ENCODE results near the gene RITA1. TPM values are rescaled to one million over a fixed set of nuclear protein-coding genes. Genes with fewer than 3 reads are reported as not detected.

The RITA1 gene
- total RNA-seq, 1 experiment from 2014 or later = 71.6 TPM

DNA sequence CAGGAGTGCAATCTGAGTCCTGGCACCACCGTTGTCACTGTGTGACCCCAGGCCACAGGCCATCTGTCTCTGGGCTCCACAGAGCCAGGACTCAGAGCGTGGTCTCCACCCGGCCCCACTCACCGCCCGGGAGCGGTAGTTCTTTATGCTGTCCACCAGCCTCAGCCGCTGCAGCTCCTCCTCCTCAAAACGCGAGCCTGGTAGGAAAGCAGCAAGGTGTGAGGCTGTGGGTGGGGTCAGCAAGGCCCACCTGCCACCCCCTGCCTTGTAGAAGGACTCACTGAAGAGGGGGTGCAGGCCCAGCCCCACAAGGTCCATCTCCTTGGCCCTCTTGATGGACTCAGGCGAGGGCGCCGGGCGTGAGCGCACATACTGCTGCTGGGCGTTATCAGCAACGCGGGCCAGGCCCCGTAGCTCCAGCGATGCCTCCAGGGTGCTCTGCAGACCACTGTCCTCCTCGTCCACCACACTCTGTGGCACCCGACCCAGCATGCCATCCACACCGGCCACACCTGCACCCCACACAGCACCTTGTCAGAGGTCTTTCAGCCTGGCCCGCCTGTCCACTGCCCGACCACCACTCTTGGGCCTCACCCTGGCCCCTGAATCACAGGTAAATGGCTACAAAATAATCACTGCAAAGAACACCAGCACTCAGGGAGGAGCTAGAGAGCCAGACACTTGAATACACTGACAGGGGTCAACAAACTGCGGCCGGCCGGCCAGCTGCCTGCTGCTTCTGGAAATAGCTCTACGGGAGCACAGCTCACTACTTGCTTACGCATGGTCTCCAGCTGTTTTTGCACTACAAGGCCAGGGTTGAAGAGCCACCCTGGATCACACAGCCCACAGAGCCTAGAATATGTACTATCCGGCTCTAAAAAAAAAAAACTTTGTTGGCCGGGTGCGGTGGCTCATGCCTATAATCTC lies 19.7 kb upstream of the RITA1 start:
- Histone ChIP-seq H2AFZ (ENCODE audit: low read length) (no peak overlapping the region), H3K9me3 (ENCODE audit: low read length) (no peaks in the 10 kb centered on the region), H3K79me2 (ENCODE audit: low read length) (no peaks in the 10 kb centered on the region), H3K4me1 (ENCODE audit: insufficient read depth, low read length) (peaks cover 9% of the 10 kb centered on the region), H3F3A (ENCODE audit: low read length, unreplicated experiment) (no peaks in the 10 kb centered on the region), H3K9ac (ENCODE audit: low read length) (no peak overlapping the region), H3K4me3 (ENCODE audit: low read length) (no peak overlapping the region), H3K27me3 (ENCODE audit: low read length) (no peaks in the 10 kb centered on the region), H3K27ac (ENCODE audit: low read length) (no peak overlapping the region), H3K36me3 (ENCODE audit: low read depth, low read length) (peaks cover 78% of the 10 kb centered on the region), H3K4me2 (ENCODE audit: low read length) (no peak overlapping the region), H3K9me2 (replicated peaks; ENCODE audit: low read length) (no peaks in the 10 kb centered on the region), H4K20me1 (ENCODE audit: low read length) (peaks cover 10% of the 10 kb centered on the region; the same call in 1 of the 2 replicates)
- intact Hi-C loops (cut with micrococcal nuclease) = no loop called here
- no peak for TF ChIP-seq EZH2phosphoT487 (IDR thresholded peaks at IDR 0.05; ENCODE audit: borderline replicate concordance, low read length)
- TF ChIP-seq EZH2 (IDR thresholded peaks at IDR 0.05; ENCODE audit: low read length, unreplicated experiment) = no peak
- TF ChIP-seq, protein P1, sequence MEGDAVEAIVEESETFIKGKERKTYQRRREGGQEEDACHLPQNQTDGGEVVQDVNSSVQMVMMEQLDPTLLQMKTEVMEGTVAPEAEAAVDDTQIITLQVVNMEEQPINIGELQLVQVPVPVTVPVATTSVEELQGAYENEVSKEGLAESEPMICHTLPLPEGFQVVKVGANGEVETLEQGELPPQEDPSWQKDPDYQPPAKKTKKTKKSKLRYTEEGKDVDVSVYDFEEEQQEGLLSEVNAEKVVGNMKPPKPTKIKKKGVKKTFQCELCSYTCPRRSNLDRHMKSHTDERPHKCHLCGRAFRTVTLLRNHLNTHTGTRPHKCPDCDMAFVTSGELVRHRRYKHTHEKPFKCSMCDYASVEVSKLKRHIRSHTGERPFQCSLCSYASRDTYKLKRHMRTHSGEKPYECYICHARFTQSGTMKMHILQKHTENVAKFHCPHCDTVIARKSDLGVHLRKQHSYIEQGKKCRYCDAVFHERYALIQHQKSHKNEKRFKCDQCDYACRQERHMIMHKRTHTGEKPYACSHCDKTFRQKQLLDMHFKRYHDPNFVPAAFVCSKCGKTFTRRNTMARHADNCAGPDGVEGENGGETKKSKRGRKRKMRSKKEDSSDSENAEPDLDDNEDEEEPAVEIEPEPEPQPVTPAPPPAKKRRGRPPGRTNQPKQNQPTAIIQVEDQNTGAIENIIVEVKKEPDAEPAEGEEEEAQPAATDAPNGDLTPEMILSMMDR (conservative IDR thresholded peaks at IDR 0.05; ENCODE audit: low read depth, low read length) = no peak
- ATAC-seq (no peak), DNase-seq (no peak)
- POLR2A ChIA-PET (ENCODE audit: unreplicated experiment) = no interaction called here
- no TSS peak for BruUV-seq (replicated peaks)
- CTCF ChIA-PET = no interaction called here

DNA sequence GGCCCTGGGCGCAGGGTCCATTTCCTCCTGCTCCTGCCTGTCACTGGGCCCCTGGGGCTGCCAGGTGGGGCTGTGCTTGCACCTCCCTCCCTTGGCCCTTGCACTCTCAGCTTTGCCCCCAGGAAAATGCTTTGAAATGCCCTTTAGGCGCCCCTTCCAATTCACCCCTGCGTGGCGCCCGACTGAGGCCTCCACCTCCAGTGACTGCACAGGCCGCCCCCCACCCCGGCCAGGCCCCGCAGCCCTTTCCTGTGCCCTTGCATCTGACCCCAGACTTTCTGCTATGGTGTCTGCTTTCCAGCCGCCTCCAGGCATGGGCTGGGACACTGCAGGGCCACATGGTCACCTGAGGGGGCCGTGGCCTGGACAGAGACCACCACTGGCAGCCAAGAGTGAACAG lies 17.7 kb upstream of the RITA1 start:
- 0 out of 2 replicates have a peak, but pooled peaks cover under 1% of the 10 kb centered on the region for H3K4me1 ChIP-seq (ENCODE audit: insufficient read depth, low read length)
- H3K9ac ChIP-seq (ENCODE audit: low read length) = no peak overlapping the region
- H3K9me2 ChIP-seq (replicated peaks; ENCODE audit: low read length) = no peaks in the 10 kb centered on the region
- no TSS peak for BruUV-seq (replicated peaks)
- ChIA-PET CTCF (no interaction called here), POLR2A (ENCODE audit: unreplicated experiment) (interaction anchor here (0.6 kb wide), 1 partner anchor 11 kb away, joined by 3 read pairs; no protein-coding TSS in a partner anchor)
- no peak for ATAC-seq
- no peaks in the 10 kb centered on the region for H3K79me2 ChIP-seq (ENCODE audit: low read length)
- peaks cover 4% of the 10 kb centered on the region; the same call in 1 of the 2 replicates for H4K20me1 ChIP-seq (ENCODE audit: low read length)
- H3K9me3 ChIP-seq (ENCODE audit: low read length) = no peaks in the 10 kb centered on the region
- H2AFZ ChIP-seq (ENCODE audit: low read length) = no peak overlapping the region
- H3K36me3 ChIP-seq (ENCODE audit: low read depth, low read length) = peaks cover 83% of the 10 kb centered on the region
- no peak overlapping the region for H3K27ac ChIP-seq (ENCODE audit: low read length)
- no peak for TF ChIP-seq EZH2 (IDR thresholded peaks at IDR 0.05; ENCODE audit: low read length, unreplicated experiment)
- no peak for TF ChIP-seq EZH2phosphoT487 (IDR thresholded peaks at IDR 0.05; ENCODE audit: borderline replicate concordance, low read length)
- TF ChIP-seq, protein P1 (conservative IDR thresholded peaks at IDR 0.05; ENCODE audit: low read depth, low read length) = no peak
- H3K4me3 ChIP-seq (ENCODE audit: low read length) = no peak overlapping the region
- H3K4me2 ChIP-seq (ENCODE audit: low read length) = no peak overlapping the region
- no peaks in the 10 kb centered on the region for H3K27me3 ChIP-seq (ENCODE audit: low read length)
- no peak for DNase-seq
- H3F3A ChIP-seq (ENCODE audit: low read length, unreplicated experiment) = no peaks in the 10 kb centered on the region
- intact Hi-C loops (cut with micrococcal nuclease) = no loop called here

DNA sequence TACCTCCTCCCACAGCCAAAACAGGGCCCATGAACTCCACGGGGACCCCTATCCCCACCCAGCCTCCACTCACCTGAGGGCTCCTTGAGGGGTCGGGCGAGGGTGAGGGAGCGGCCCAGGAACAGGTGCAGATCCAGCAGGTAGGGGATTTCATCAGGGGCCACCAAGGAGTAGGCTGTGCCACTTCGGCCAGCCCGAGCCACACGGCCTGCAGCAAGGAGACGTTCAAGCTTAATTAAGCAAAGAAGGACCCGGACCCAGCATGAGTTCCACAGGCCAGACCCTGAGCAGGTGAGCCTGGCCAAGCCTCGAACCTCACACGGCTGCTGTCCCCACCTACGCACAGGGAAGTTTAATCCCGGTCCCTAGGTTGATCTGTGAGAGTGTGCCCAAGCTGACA lies 15.8 kb upstream of the RITA1 start:
- Histone ChIP-seq H4K20me1 (ENCODE audit: low read length) (0 out of 2 replicates have a peak, but pooled peaks cover 4% of the 10 kb centered on the region), H3K9me3 (ENCODE audit: low read length) (no peaks in the 10 kb centered on the region), H3K36me3 (ENCODE audit: low read depth, low read length) (peaks cover 91% of the 10 kb centered on the region), H3F3A (ENCODE audit: low read length, unreplicated experiment) (no peaks in the 10 kb centered on the region), H3K27me3 (ENCODE audit: low read length) (no peaks in the 10 kb centered on the region), H3K27ac (ENCODE audit: low read length) (no peak overlapping the region), H2AFZ (ENCODE audit: low read length) (no peak overlapping the region), H3K4me2 (ENCODE audit: low read length) (no peak overlapping the region), H3K9ac (ENCODE audit: low read length) (no peak overlapping the region), H3K9me2 (replicated peaks; ENCODE audit: low read length) (no peaks in the 10 kb centered on the region), H3K4me3 (ENCODE audit: low read length) (no peak overlapping the region), H3K79me2 (ENCODE audit: low read length) (no peaks in the 10 kb centered on the region), H3K4me1 (ENCODE audit: insufficient read depth, low read length) (no peaks in the 10 kb centered on the region)
- TF ChIP-seq, protein P1 (conservative IDR thresholded peaks at IDR 0.05; ENCODE audit: low read depth, low read length) = no peak
- TF ChIP-seq EZH2phosphoT487 (IDR thresholded peaks at IDR 0.05; ENCODE audit: borderline replicate concordance, low read length) = no peak
- no peak for TF ChIP-seq EZH2 (IDR thresholded peaks at IDR 0.05; ENCODE audit: low read length, unreplicated experiment)
- BruUV-seq (replicated peaks) = no TSS peak
- ChIA-PET POLR2A (ENCODE audit: unreplicated experiment) (interaction anchor here (0.5 kb wide), 1 partner anchor 124 kb away, joined by 5 read pairs; no protein-coding TSS in a partner anchor), CTCF (no interaction called here)
- ATAC-seq = no peak
- intact Hi-C loops (cut with micrococcal nuclease) = no loop called here
- DNase-seq = no peak

Data from PC-3 (cell line).